GM23338 (cell line): ENCODE data around the gene SLC9A9. TPM values are rescaled to one million over a fixed set of nuclear protein-coding genes. Genes with fewer than 3 reads are reported as not detected.

ENCODE experiments used
- ATAC-seq: fragments of 200-7000 bp; cut with Tn5 transposase; 3 replicates; pipeline ENCODE4 v1.9.1; 2020
- DNase-seq: peaks from one replicate; pipeline ENCODE4 v3.0.0-alpha.2; 2015; ENCODE audit warnings: low spot score
- H2AFZ ChIP-seq: fragments of 200-600 bp; sonication (generic); 2 replicates; pipeline ENCODE4 v1.8.0; 2016; ENCODE audit warnings: antibody characterized with exemption, mild to moderate bottlenecking, moderate library complexity
- H3F3A ChIP-seq: fragments of 200-600 bp; sonication (generic); replicated peaks from 2 replicates; pipeline ENCODE4 v1.8.0; 2017; ENCODE audit warnings: antibody characterized with exemption, mixed run types, low read depth
- H3K27ac ChIP-seq: fragments of 200-600 bp; sonication (generic); 2 replicates; pipeline ENCODE4 v1.6.1; 2016; ENCODE audit warnings: low read depth
- H3K27me3 ChIP-seq: fragments of 200-600 bp; sonication (generic); 2 replicates; pipeline ENCODE4 v1.8.0; 2016; ENCODE audit warnings: mild to moderate bottlenecking, mixed run types, moderate library complexity; ENCODE audit not compliant: insufficient read depth
- H3K36me3 ChIP-seq: fragments of 200-600 bp; sonication (generic); 2 replicates; pipeline ENCODE4 v1.8.0; 2016; ENCODE audit warnings: mild to moderate bottlenecking; ENCODE audit not compliant: insufficient read depth
- H3K4me1 ChIP-seq: fragments of 200-600 bp; sonication (generic); 2 replicates; pipeline ENCODE4 v1.8.0; 2016; ENCODE audit warnings: mild to moderate bottlenecking, moderate library complexity; ENCODE audit not compliant: insufficient read depth
- H3K4me2 ChIP-seq: fragments of 200-600 bp; sonication (generic); 2 replicates; pipeline ENCODE4 v1.7.1; 2017; ENCODE audit warnings: mixed run types
- H3K4me3 ChIP-seq: fragments of 200-600 bp; sonication (generic); 2 replicates; pipeline ENCODE4 v1.6.1; 2016; ENCODE audit warnings: mixed run types
- H3K79me2 ChIP-seq: fragments of 200-600 bp; sonication (generic); replicated peaks from 2 replicates; pipeline ENCODE4 v1.8.0; 2017; ENCODE audit warnings: mild to moderate bottlenecking; ENCODE audit not compliant: insufficient read depth
- H3K9me2 ChIP-seq: fragments of 200-600 bp; sonication (generic); 2 replicates; pipeline ENCODE4 v1.8.0; 2017; ENCODE audit not compliant: insufficient read depth
- H4K20me1 ChIP-seq: fragments of 200-600 bp; sonication (generic); replicated peaks from 2 replicates; pipeline ENCODE4 v1.8.0; 2017; ENCODE audit warnings: mild to moderate bottlenecking; ENCODE audit not compliant: insufficient read depth
- H3K27ac Mint-ChIP-seq: 2 replicates; pipeline ENCODE4 v1.8.0; 2020; ENCODE audit warnings: inconsistent platforms, mild to moderate bottlenecking, moderate library complexity, mixed read lengths
- H3K27me3 Mint-ChIP-seq: 3 replicates; pipeline ENCODE4 v1.8.0; 2022; ENCODE audit warnings: low read depth, mild to moderate bottlenecking, moderate library complexity, mixed read lengths, inconsistent platforms; ENCODE audit not compliant: insufficient read depth, poor library complexity
- H3K36me3 Mint-ChIP-seq: 3 replicates; pipeline ENCODE4 v1.8.0; 2021; ENCODE audit warnings: low read depth, mild to moderate bottlenecking, inconsistent platforms, moderate library complexity, mixed read lengths
- H3K4me1 Mint-ChIP-seq: 3 replicates; pipeline ENCODE4 v1.8.0; 2020; ENCODE audit warnings: mild to moderate bottlenecking, inconsistent platforms, mixed read lengths
- H3K4me3 Mint-ChIP-seq: 3 replicates; pipeline ENCODE4 v1.8.0; 2021; ENCODE audit warnings: moderate library complexity, mild to moderate bottlenecking, inconsistent platforms, mixed read lengths
- H3K9me3 Mint-ChIP-seq: 3 replicates; pipeline ENCODE4 v1.8.0; 2020; ENCODE audit warnings: moderate library complexity, mild to moderate bottlenecking, inconsistent platforms, mixed read lengths
- CREB1 ChIP-seq: fragments of 250-450 bp; sonication (Bioruptor Pico); IDR thresholded peaks from 2 replicates; pipeline ENCODE4 v1.5.0; 2020; ENCODE audit warnings: low read depth, mild to moderate bottlenecking, moderate library complexity
- CTCF ChIP-seq, 2 experiments: fragments of 200-600 bp in 1 of 2; sonication (generic) in 1 of 2; conservative IDR thresholded peaks; 2 replicates each; pipeline versions ENCODE4 v1.5.1 to v1.6.1; 2016 to 2017; ENCODE audit warnings: antibody characterized with exemption in 2 of 2, low read depth in 2 of 2, mild to moderate bottlenecking in 2 of 2, moderate library complexity in 1 of 2
- EZH2 ChIP-seq: fragments of 200-600 bp; sonication (generic); IDR thresholded peaks from one replicate; pipeline ENCODE4 v1.8.0; 2017; ENCODE audit warnings: antibody characterized with exemption, mild to moderate bottlenecking, low read depth; ENCODE audit not compliant: unreplicated experiment
- EZH2phosphoT487 ChIP-seq: fragments of 200-600 bp; sonication (generic); IDR thresholded peaks from one replicate; pipeline ENCODE4 v1.8.1; 2018; ENCODE audit warnings: antibody characterized with exemption; ENCODE audit not compliant: unreplicated experiment
- JUNB ChIP-seq: IDR thresholded peaks from one replicate; pipeline ENCODE4 v1.6.1; 2016; ENCODE audit warnings: antibody characterized with exemption; ENCODE audit not compliant: unreplicated experiment
- POLR2AphosphoS5 ChIP-seq: IDR thresholded peaks from 2 replicates; pipeline ENCODE4 v1.6.1; 2016; ENCODE audit warnings: antibody characterized with exemption, low read depth
- REST ChIP-seq: IDR thresholded peaks from one replicate; pipeline ENCODE4 v1.6.1; 2018; ENCODE audit warnings: antibody characterized with exemption; ENCODE audit not compliant: unreplicated experiment
- ZNF331 ChIP-seq: fragments of 250-450 bp; sonication (Bioruptor Pico); IDR thresholded peaks from 2 replicates; pipeline ENCODE4 v1.5.0; 2020; ENCODE audit warnings: low read depth, mild to moderate bottlenecking, moderate library complexity
- ZNF462 ChIP-seq: fragments of 250-450 bp; sonication (Bioruptor Pico); IDR thresholded peaks from 2 replicates; pipeline ENCODE4 v1.5.0; 2020; ENCODE audit warnings: mild to moderate bottlenecking, moderate library complexity
- polyA plus RNA-seq: library from polyadenylated mRNA; unstranded; fragments of >200 nt; fragmentation: Nextera tagmentation; extraction: Ambion mirVana; gene quantifications from 2 replicates; pipeline ENCODE4 v1.2.1, GENCODE V29; 2016
- total RNA-seq: library from RNA; depleted of rRNA; stranded (reverse); fragments of >200 nt; shearing (Covaris generic); gene quantifications from 2 replicates; pipeline ENCODE4 v1.2.3, GENCODE V29; 2014

The SLC9A9 gene
- total and polyA plus RNA-seq, 2 experiments from 2014 or later: 1.3 to 1.6 TPM

- TF ChIP-seq CTCF (conservative IDR thresholded peaks at IDR 0.05; ENCODE audit: low read depth in 2 of 2) (no peak), JUNB (no peak), EZH2 (no peak)
Observed at GRCh38 chr3:143313893-143314188, 534.4 kb downstream of the SLC9A9 start (continued).

DNA sequence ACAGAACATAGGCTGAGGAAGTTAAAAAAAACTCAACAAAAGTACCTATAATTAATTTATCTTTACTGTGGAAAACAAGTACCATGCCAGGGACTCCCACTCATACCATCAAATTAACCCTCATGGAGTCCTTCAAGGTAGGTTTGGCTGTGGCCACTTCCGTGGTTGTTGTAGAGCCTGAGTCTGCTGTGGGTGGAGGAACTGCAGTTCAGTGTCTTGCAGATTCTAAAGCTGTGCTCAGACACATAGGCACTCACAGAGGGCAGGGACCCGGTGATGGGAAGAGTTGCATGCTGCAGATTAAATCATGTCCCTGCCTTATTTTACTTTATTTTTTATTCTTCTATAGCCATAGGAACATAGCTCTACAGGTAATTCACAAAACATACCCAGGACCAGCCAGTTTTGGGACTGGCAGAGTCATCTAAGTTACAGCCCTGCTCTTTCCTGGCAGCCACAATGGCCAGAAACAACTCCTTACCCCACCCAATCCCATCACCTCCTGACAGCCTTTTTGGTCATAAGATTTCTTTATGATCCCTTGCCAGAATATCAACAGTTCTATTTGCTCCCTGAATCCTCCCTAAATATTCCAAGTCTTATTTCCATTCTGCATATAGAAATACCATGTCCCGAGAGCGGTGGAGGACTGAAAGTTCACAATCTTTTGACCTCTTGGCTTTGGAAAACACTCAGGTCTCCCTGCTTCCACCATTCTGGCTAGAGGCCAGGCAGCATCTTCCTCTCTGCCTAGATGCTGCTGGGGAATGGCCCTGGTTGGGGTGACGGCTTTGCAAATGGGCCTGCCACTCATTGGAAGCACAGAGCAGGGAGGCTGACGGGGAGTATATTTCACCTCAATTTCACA lies 535.0 kb downstream of the SLC9A9 start:
- no peaks in the 10 kb centered on the region for H3K79me2 ChIP-seq
- H3K4me2 ChIP-seq: no peak overlapping the region
- DNase-seq (no peak), ATAC-seq (no peak)
- H3K27me3 Mint-ChIP-seq: peaks cover 4% of the 10 kb centered on the region
- no peaks in the 10 kb centered on the region for H3K36me3 Mint-ChIP-seq
- H3K27me3 ChIP-seq: no peaks in the 10 kb centered on the region
- H4K20me1 ChIP-seq: no peaks in the 10 kb centered on the region
- no peak overlapping the region for H3K4me3 Mint-ChIP-seq
- no peak overlapping the region for H3K27ac ChIP-seq
- H3K27ac Mint-ChIP-seq: no peak overlapping the region
- no peak overlapping the region for H3K4me3 ChIP-seq
- H3K4me1 Mint-ChIP-seq: 0 out of 3 replicates have a peak, but pooled peaks cover 2% of the 10 kb centered on the region
- no peak overlapping the region for H2AFZ ChIP-seq
- H3K9me3 Mint-ChIP-seq: no peaks in the 10 kb centered on the region
- H3K4me1 ChIP-seq: no peaks in the 10 kb centered on the region
- H3K9me2 ChIP-seq: no peaks in the 10 kb centered on the region
- no peaks in the 10 kb centered on the region for H3F3A ChIP-seq
- no peaks in the 10 kb centered on the region for H3K36me3 ChIP-seq
- no peak for TF ChIP-seq POLR2AphosphoS5
- TF ChIP-seq ZNF331 (CRISPR knock-in tag): no peak
- no peak for TF ChIP-seq CTCF (conservative IDR thresholded peaks at IDR 0.05; ENCODE audit: low read depth in 2 of 2)
- no peak for TF ChIP-seq EZH2phosphoT487
- TF ChIP-seq CREB1 (CRISPR knock-in tag): no peak
- TF ChIP-seq ZNF462 (CRISPR knock-in tag): no peak
- TF ChIP-seq JUNB: no peak
- no peak for TF ChIP-seq REST
